Glomerular endothelial cell (primary cell): Measurements from ENCODE around the gene CPNE4. TPM values are rescaled to one million over a fixed set of nuclear protein-coding genes. Genes with fewer than 3 reads are reported as not detected.

Source experiments
- DNase-seq: peaks from one replicate; pipeline ENCODE4 v3.0.0-alpha.2; 2011; ENCODE audit warnings: low read depth, low spot score; ENCODE audit errors: extremely low read depth
- total RNA-seq: library from RNA; depleted of rRNA; stranded (reverse); fragments of >200 nt; gene quantifications from 2 replicates; pipeline ENCODE4 v1.2.3, GENCODE V29; 2015

Gene CPNE4
- total RNA-seq, 1 donor from 2014 or later = not detected

- DNase-seq = no peak
Observed at GRCh38 chr3:131708241-131708640, 326.6 kb downstream of the CPNE4 start.

- no peak for DNase-seq
Observed at GRCh38 chr3:131705558-131706051, 329.2 kb downstream of the CPNE4 start.

GRCh38 chr3:131705099-131705498, 329.7 kb downstream of the CPNE4 start:
- DNase-seq = no peak

- no peak for DNase-seq
Observed at GRCh38 chr3:131704098-131704497, 330.7 kb downstream of the CPNE4 start.

GRCh38 chr3:131702146-131702545, 332.7 kb downstream of the CPNE4 start:
- DNase-seq = no peak

GRCh38 chr3:131701153-131701770, 333.6 kb downstream of the CPNE4 start:
- no peak for DNase-seq

GRCh38 chr3:131699001-131699400, 335.8 kb downstream of the CPNE4 start:
- no peak for DNase-seq

- no peak for DNase-seq
Observed at GRCh38 chr3:131694376-131694775, 340.4 kb downstream of the CPNE4 start.

- DNase-seq = no peak
Observed at GRCh38 chr3:131692356-131692755, 342.5 kb downstream of the CPNE4 start.

- DNase-seq = no peak
Observed at GRCh38 chr3:131690800-131691199, 344.0 kb downstream of the CPNE4 start.

GRCh38 chr3:131688370-131688769, 346.4 kb downstream of the CPNE4 start:
- no peak for DNase-seq

- DNase-seq = no peak
Observed at GRCh38 chr3:131669600-131669999, 365.2 kb downstream of the CPNE4 start.

GRCh38 chr3:131658771-131659170, 376.0 kb downstream of the CPNE4 start:
- DNase-seq = no peak

- DNase-seq = no peak
Observed at GRCh38 chr3:131658115-131658514, 376.7 kb downstream of the CPNE4 start.

GRCh38 chr3:131655070-131655690, 379.6 kb downstream of the CPNE4 start:
- no peak for DNase-seq

- no peak for DNase-seq
Observed at GRCh38 chr3:131645638-131646037, 389.2 kb downstream of the CPNE4 start.

GRCh38 chr3:131636266-131636775, 398.5 kb downstream of the CPNE4 start:
- no peak for DNase-seq

GRCh38 chr3:131630807-131631206, 404.0 kb downstream of the CPNE4 start:
- DNase-seq = no peak

GRCh38 chr3:131630097-131630496, 404.7 kb downstream of the CPNE4 start:
- no peak for DNase-seq

GRCh38 chr3:131623431-131623830, 411.4 kb downstream of the CPNE4 start:
- no peak for DNase-seq

- DNase-seq = no peak
Observed at GRCh38 chr3:131622726-131623125, 412.1 kb downstream of the CPNE4 start.

GRCh38 chr3:131620977-131621376, 413.8 kb downstream of the CPNE4 start:
- DNase-seq = no peak
